ENCODE results near the gene FARS2. TPM values are rescaled to one million over a fixed set of nuclear protein-coding genes. Genes with fewer than 3 reads are reported as not detected.

The FARS2 gene
- polyA plus RNA-seq, 1 of the 3 experiments (the other 2 are of a cell fraction), result 12.5 TPM

- H3K4me2 ChIP-seq, result no peak overlapping the region
- TF ChIP-seq TCF12 (IDR thresholded peaks at IDR 0.05), result no peak
- TF ChIP-seq FOXM1 (IDR thresholded peaks at IDR 0.05; ENCODE audit: low read depth), result no peak
- no peak for TF ChIP-seq EP300 (IDR thresholded peaks at IDR 0.05; ENCODE audit: borderline replicate concordance in 1 of 2, low read depth in 1 of 2, low read length in 1 of 2)
- TF ChIP-seq, protein P1, sequence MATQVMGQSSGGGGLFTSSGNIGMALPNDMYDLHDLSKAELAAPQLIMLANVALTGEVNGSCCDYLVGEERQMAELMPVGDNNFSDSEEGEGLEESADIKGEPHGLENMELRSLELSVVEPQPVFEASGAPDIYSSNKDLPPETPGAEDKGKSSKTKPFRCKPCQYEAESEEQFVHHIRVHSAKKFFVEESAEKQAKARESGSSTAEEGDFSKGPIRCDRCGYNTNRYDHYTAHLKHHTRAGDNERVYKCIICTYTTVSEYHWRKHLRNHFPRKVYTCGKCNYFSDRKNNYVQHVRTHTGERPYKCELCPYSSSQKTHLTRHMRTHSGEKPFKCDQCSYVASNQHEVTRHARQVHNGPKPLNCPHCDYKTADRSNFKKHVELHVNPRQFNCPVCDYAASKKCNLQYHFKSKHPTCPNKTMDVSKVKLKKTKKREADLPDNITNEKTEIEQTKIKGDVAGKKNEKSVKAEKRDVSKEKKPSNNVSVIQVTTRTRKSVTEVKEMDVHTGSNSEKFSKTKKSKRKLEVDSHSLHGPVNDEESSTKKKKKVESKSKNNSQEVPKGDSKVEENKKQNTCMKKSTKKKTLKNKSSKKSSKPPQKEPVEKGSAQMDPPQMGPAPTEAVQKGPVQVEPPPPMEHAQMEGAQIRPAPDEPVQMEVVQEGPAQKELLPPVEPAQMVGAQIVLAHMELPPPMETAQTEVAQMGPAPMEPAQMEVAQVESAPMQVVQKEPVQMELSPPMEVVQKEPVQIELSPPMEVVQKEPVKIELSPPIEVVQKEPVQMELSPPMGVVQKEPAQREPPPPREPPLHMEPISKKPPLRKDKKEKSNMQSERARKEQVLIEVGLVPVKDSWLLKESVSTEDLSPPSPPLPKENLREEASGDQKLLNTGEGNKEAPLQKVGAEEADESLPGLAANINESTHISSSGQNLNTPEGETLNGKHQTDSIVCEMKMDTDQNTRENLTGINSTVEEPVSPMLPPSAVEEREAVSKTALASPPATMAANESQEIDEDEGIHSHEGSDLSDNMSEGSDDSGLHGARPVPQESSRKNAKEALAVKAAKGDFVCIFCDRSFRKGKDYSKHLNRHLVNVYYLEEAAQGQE (IDR thresholded peaks at IDR 0.05; ENCODE audit: low read depth, low read length), result no peak
- WGBS (ENCODE audit: low lambda C conversion rate), result 94% methylated on average over 3 of the region's 3 CpGs
- H3K4me3 ChIP-seq (ENCODE audit: low read depth in 2 of 2, low read length in 1 of 2), result no peak overlapping the region
- ChIA-PET POLR2A (no interaction called here), CTCF (interaction anchor here (1.1 kb wide), 1 partner anchor 41 kb away, joined by 3 read pairs; no protein-coding TSS in a partner anchor)
- peaks cover 5% of the 10 kb centered on the region for H3F3A ChIP-seq (replicated peaks; ENCODE audit: insufficient read depth)
- no peak overlapping the region for H2AFZ ChIP-seq (ENCODE audit: low read depth)
- H3K27ac ChIP-seq (ENCODE audit: low read depth in 2 of 2, low read length in 1 of 2), result peak overlapping the region in 1 of 2 experiments; percentile 60; a peak in 1 of 4 replicates
- no peaks in the 10 kb centered on the region for H3K9me3 ChIP-seq
- peaks cover 7 to 18% of the 10 kb centered on the region in 2 experiments; a peak in 3 of 4 replicates for H3K4me1 ChIP-seq (ENCODE audit: control insufficient read depth in 1 of 2, insufficient read depth in 2 of 2, low read depth in 1 of 2, low read length in 1 of 2)
- H3K9me2 ChIP-seq, result no peaks in the 10 kb centered on the region
- H3K36me3 ChIP-seq (replicated peaks in 1 of 2; ENCODE audit: control insufficient read depth in 1 of 2, insufficient read depth in 2 of 2, low read length in 1 of 2), result no peaks in the 10 kb centered on the region
- no peaks in the 10 kb centered on the region for H3K27me3 ChIP-seq (ENCODE audit: insufficient read depth)
- H3K9ac ChIP-seq, result no peak overlapping the region
- no peaks in the 10 kb centered on the region for H3K79me2 ChIP-seq (ENCODE audit: insufficient read depth)
- DNase-seq, result no peak
- no peaks in the 10 kb centered on the region for H4K20me1 ChIP-seq (ENCODE audit: insufficient read depth)
Observed at GRCh38 chr6:5463690-5464089, 202.4 kb downstream of the FARS2 start.

- POLR2A ChIA-PET, result no interaction called here
- no peak overlapping the region for H2AFZ ChIP-seq (ENCODE audit: low read depth)
- no peak overlapping the region for H3K9ac ChIP-seq
- peak overlapping the region; percentile 11 to 60; a peak in 2 of 4 replicates for H3K27ac ChIP-seq (ENCODE audit: low read depth in 2 of 2, low read length in 1 of 2)
- no peak for TF ChIP-seq GABPA (IDR thresholded peaks at IDR 0.05; ENCODE audit: low read depth)
- no peak for TF ChIP-seq FOXM1 (IDR thresholded peaks at IDR 0.05; ENCODE audit: low read depth)
- no peak for TF ChIP-seq NFIC (IDR thresholded peaks at IDR 0.05; ENCODE audit: borderline replicate concordance)
- TF ChIP-seq CHD2 (IDR thresholded peaks at IDR 0.05; ENCODE audit: low read length, partially characterized antibody), result no peak
- no peak for TF ChIP-seq MXI1 (IDR thresholded peaks at IDR 0.05; ENCODE audit: low read depth, low read length)
- TF ChIP-seq RAD21 (IDR thresholded peaks at IDR 0.05; ENCODE audit: low read length), result no peak
- TF ChIP-seq RXRA (IDR thresholded peaks at IDR 0.05; ENCODE audit: borderline replicate concordance, low read depth), result no peak
- no peak for TF ChIP-seq ELF1 (IDR thresholded peaks at IDR 0.05)
- TF ChIP-seq CTCF (IDR thresholded peaks at IDR 0.05), result no peak
- TF ChIP-seq TAF1 (IDR thresholded peaks at IDR 0.05; ENCODE audit: borderline replicate concordance, low read depth, low read length), result no peak
- no peak for TF ChIP-seq TEAD4 (IDR thresholded peaks at IDR 0.05; ENCODE audit: borderline replicate concordance, insufficient read depth)
- TF ChIP-seq, protein P2, sequence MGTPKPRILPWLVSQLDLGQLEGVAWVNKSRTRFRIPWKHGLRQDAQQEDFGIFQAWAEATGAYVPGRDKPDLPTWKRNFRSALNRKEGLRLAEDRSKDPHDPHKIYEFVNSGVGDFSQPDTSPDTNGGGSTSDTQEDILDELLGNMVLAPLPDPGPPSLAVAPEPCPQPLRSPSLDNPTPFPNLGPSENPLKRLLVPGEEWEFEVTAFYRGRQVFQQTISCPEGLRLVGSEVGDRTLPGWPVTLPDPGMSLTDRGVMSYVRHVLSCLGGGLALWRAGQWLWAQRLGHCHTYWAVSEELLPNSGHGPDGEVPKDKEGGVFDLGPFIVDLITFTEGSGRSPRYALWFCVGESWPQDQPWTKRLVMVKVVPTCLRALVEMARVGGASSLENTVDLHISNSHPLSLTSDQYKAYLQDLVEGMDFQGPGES (IDR thresholded peaks at IDR 0.05; ENCODE audit: low read depth, low read length), result no peak
- peak overlapping the region; percentile 18; the same call in 1 of the 2 replicates for H3K4me2 ChIP-seq
- H3K9me2 ChIP-seq, result no peaks in the 10 kb centered on the region
- DNase-seq, result no peak
- no peaks in the 10 kb centered on the region for H3K79me2 ChIP-seq (ENCODE audit: insufficient read depth)
- 73% methylated on average over 4 of the region's 6 CpGs for WGBS (ENCODE audit: low lambda C conversion rate)
- H3F3A ChIP-seq (replicated peaks; ENCODE audit: insufficient read depth), result peaks cover 5% of the 10 kb centered on the region
- H4K20me1 ChIP-seq (ENCODE audit: insufficient read depth), result no peaks in the 10 kb centered on the region
- peaks cover 11 to 23% of the 10 kb centered on the region in 2 experiments; a peak in 3 of 4 replicates for H3K4me1 ChIP-seq (ENCODE audit: control insufficient read depth in 1 of 2, insufficient read depth in 2 of 2, low read depth in 1 of 2, low read length in 1 of 2)
- H3K9me3 ChIP-seq, result no peaks in the 10 kb centered on the region
- CTCF ChIA-PET, result interaction anchor here (1.1 kb wide), 1 partner anchor 42 kb away, joined by 3 read pairs; no protein-coding TSS in a partner anchor
- no peak overlapping the region for H3K4me3 ChIP-seq (ENCODE audit: low read depth in 2 of 2, low read length in 1 of 2)
- H3K27me3 ChIP-seq (ENCODE audit: insufficient read depth), result no peaks in the 10 kb centered on the region
- no peaks in the 10 kb centered on the region for H3K36me3 ChIP-seq (replicated peaks in 1 of 2; ENCODE audit: control insufficient read depth in 1 of 2, insufficient read depth in 2 of 2, low read length in 1 of 2)
Observed at GRCh38 chr6:5464099-5464885, 203.0 kb downstream of the FARS2 start.
